HEK293 (cell line): ENCODE results near the gene SNTA1.
"Not testable (repeated sequence)": the region's sequence is repeated elsewhere in the genome, so short reads cannot be mapped to it uniquely, and the experiment has no call there.

Experiments used
- CTCF ChIA-PET: fragments of 350-600 bp; formaldehyde crosslinking; extraction: SDS; loops from one replicate; lab custom pipeline; 2021; ENCODE audit warnings: antibody characterized with exemption; lab: Yijun Ruan, JAX
- POLR2A ChIA-PET: fragments of 300-600 bp; formaldehyde crosslinking; extraction: SDS; loops from one replicate; lab custom pipeline; 2020; ENCODE audit warnings: antibody characterized with exemption, inconsistent platforms; lab: Yijun Ruan, JAX
- H3K27ac ChIP-seq: fragments of 200-500 bp; sonication (Bioruptor generic); 2 replicates; pipeline ENCODE4 v1.5.1; 2014; ENCODE audit warnings: low read depth, low read length, control low read depth, inconsistent platforms; ENCODE audit errors: extremely low read depth
- H3K36me3 ChIP-seq, 2 experiments: fragments of 200-500 bp in 1 of 2; sonication (Bioruptor generic) in 1 of 2; 1 replicate in 1 of 2; 2 replicates in 1 of 2; pipeline ENCODE4 v1.5.1; 2014 to 2017; ENCODE audit warnings: inconsistent platforms in 2 of 2, low read length in 2 of 2; ENCODE audit not compliant: control insufficient read depth in 2 of 2, insufficient read depth in 1 of 2
- H3K4me1 ChIP-seq: fragments of 200-500 bp; sonication (Bioruptor generic); 2 replicates; pipeline ENCODE4 v1.5.1; 2014; ENCODE audit warnings: mild to moderate bottlenecking, low read length, inconsistent platforms; ENCODE audit not compliant: control insufficient read depth, insufficient read depth
- H3K4me3 ChIP-seq: 2 replicates; pipeline ENCODE4 v1.5.1; 2011; ENCODE audit warnings: low read depth, mild to moderate bottlenecking, control low read depth, low read length, moderate library complexity
- H3K9me3 ChIP-seq: fragments of 200-500 bp; sonication (Bioruptor generic); 2 replicates; pipeline ENCODE4 v1.5.1; 2014; ENCODE audit warnings: low read depth, low read length, inconsistent platforms; ENCODE audit not compliant: control insufficient read depth, insufficient read depth
- GLIS1 ChIP-seq: fragments of 450-650 bp; formaldehyde crosslinking; IDR thresholded peaks from 2 replicates; pipeline ENCODE4 v1.5.1; 2016; ENCODE audit warnings: missing biosample characterization, missing genetic modification characterization
- HOXC10 ChIP-seq: sonication (generic); formaldehyde crosslinking; IDR thresholded peaks from 2 replicates; pipeline ENCODE4 v1.8.1; 2023; ENCODE audit warnings: mild to moderate bottlenecking, missing genetic modification reagents
- IKZF3 ChIP-seq: fragments of 450-650 bp; IDR thresholded peaks from 2 replicates; pipeline ENCODE4 v1.5.0; 2018; ENCODE audit warnings: missing biosample characterization, mild to moderate bottlenecking, missing genetic modification characterization, moderate library complexity
- KLF10 ChIP-seq: fragments of 450-650 bp; IDR thresholded peaks from 2 replicates; pipeline ENCODE4 v1.5.1; 2018; ENCODE audit warnings: missing biosample characterization, mild to moderate bottlenecking, missing genetic modification characterization
- SCRT1 ChIP-seq: fragments of 450-650 bp; formaldehyde crosslinking; IDR thresholded peaks from 2 replicates; pipeline ENCODE4 v1.5.1; 2016; ENCODE audit warnings: missing biosample characterization, missing genetic modification characterization, borderline replicate concordance
- SCRT2 ChIP-seq: fragments of 450-650 bp; formaldehyde crosslinking; IDR thresholded peaks from 2 replicates; pipeline ENCODE4 v1.5.1; 2016; ENCODE audit warnings: missing biosample characterization, missing genetic modification characterization
- SP7 ChIP-seq: fragments of 450-650 bp; formaldehyde crosslinking; IDR thresholded peaks from 2 replicates; pipeline ENCODE4 v1.5.1; 2016; ENCODE audit warnings: missing biosample characterization, missing genetic modification characterization
- TRIM28 ChIP-seq: IDR thresholded peaks from 2 replicates; pipeline ENCODE4 v1.6.1; 2011; ENCODE audit warnings: low read length, control low read depth, borderline replicate concordance
- ZFP3 ChIP-seq: fragments of 450-650 bp; formaldehyde crosslinking; IDR thresholded peaks from 2 replicates; pipeline ENCODE4 v1.5.1; 2016; ENCODE audit warnings: low read depth, missing biosample characterization, missing genetic modification characterization
- ZFP37 ChIP-seq: fragments of 450-650 bp; formaldehyde crosslinking; IDR thresholded peaks from 2 replicates; pipeline ENCODE4 v1.5.1; 2016; ENCODE audit warnings: missing biosample characterization, missing genetic modification characterization
- ZNF132 ChIP-seq: fragments of 450-650 bp; formaldehyde crosslinking; IDR thresholded peaks from 2 replicates; pipeline ENCODE4 v1.5.1; 2017; ENCODE audit warnings: missing biosample characterization, missing genetic modification characterization, borderline replicate concordance
- ZNF169 ChIP-seq: fragments of 450-650 bp; formaldehyde crosslinking; IDR thresholded peaks from 2 replicates; pipeline ENCODE4 v1.5.1; 2016; ENCODE audit warnings: missing biosample characterization, missing genetic modification characterization
- ZNF175 ChIP-seq: fragments of 450-650 bp; formaldehyde crosslinking; IDR thresholded peaks from 2 replicates; pipeline ENCODE4 v1.5.1; 2016; ENCODE audit warnings: missing biosample characterization, missing genetic modification characterization
- ZNF2 ChIP-seq: fragments of 450-650 bp; formaldehyde crosslinking; IDR thresholded peaks from 2 replicates; pipeline ENCODE4 v1.5.1; 2016; ENCODE audit warnings: missing biosample characterization, missing genetic modification characterization
- ZNF366 ChIP-seq: fragments of 450-650 bp; formaldehyde crosslinking; conservative IDR thresholded peaks from 2 replicates; pipeline ENCODE4 v1.5.1; 2016; ENCODE audit warnings: missing biosample characterization, missing genetic modification characterization
- ZNF544 ChIP-seq: fragments of 450-650 bp; formaldehyde crosslinking; IDR thresholded peaks from 2 replicates; pipeline ENCODE4 v1.5.0; 2017; ENCODE audit warnings: missing biosample characterization, missing genetic modification characterization
- ZNF654 ChIP-seq: fragments of 450-650 bp; formaldehyde crosslinking; IDR thresholded peaks from 2 replicates; pipeline ENCODE4 v1.5.1; 2016; ENCODE audit warnings: low read depth, missing biosample characterization, missing genetic modification characterization
- ZNF660 ChIP-seq: fragments of 450-650 bp; IDR thresholded peaks from 2 replicates; pipeline ENCODE4 v1.5.1; 2018; ENCODE audit warnings: missing biosample characterization, mild to moderate bottlenecking, missing genetic modification characterization
- ZNF670 ChIP-seq: fragments of 450-650 bp; formaldehyde crosslinking; IDR thresholded peaks from 2 replicates; pipeline ENCODE4 v1.5.1; 2016; ENCODE audit warnings: missing biosample characterization, missing genetic modification characterization, low read depth
- ZSCAN30 ChIP-seq: fragments of 450-650 bp; IDR thresholded peaks from 2 replicates; pipeline ENCODE4 v1.5.1; 2018; ENCODE audit warnings: missing biosample characterization, mild to moderate bottlenecking, missing genetic modification characterization, moderate library complexity
- TF ChIP-seq, protein P1 (sequence below): fragments of 450-650 bp; formaldehyde crosslinking; optimal IDR thresholded peaks from 2 replicates; pipeline ENCODE3; 2016; ENCODE audit warnings: missing biosample characterization, mild to moderate bottlenecking, missing genetic modification characterization
- TF ChIP-seq, protein P2 (sequence below): fragments of 450-650 bp; formaldehyde crosslinking; IDR thresholded peaks from 2 replicates; pipeline ENCODE4 v1.5.1; 2017; ENCODE audit warnings: missing biosample characterization, missing genetic modification characterization
- TF ChIP-seq, protein P3 (sequence below): fragments of 450-650 bp; formaldehyde crosslinking; IDR thresholded peaks from 2 replicates; pipeline ENCODE4 v1.5.1; 2016; ENCODE audit warnings: missing biosample characterization, missing genetic modification characterization
- TF ChIP-seq, protein P4 (sequence below): fragments of 450-650 bp; formaldehyde crosslinking; IDR thresholded peaks from 2 replicates; pipeline ENCODE4 v1.5.1; 2016; ENCODE audit warnings: missing biosample characterization, missing genetic modification characterization

The SNTA1 gene

GRCh38 chr20:33456916-33457642 is 13.5 kb upstream of the SNTA1 start:
- H3K27ac ChIP-seq = not testable (repeated sequence)

DNA sequence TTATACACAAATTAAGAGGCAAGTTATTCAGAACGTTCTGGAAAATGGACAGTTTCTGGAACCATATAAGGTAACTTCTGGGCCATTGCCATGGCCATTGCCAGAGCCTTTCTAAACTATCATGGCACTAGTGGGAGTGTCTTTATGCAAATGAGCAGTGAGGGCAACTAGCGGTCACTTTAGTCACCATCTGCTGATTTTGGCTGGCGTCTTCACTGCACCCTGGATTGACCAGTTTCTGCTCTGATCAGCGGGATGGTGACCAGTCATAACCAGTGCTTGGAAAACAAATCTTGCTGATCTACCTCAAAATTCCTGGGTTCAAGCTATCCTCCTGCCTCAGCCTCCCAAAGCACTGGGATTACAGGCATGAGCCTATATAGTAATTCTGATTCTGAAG is 7.3 kb upstream of the SNTA1 start:
- no peak overlapping the region for H3K27ac ChIP-seq
- ChIA-PET CTCF (no interaction called here), POLR2A (no interaction called here)
- TF ChIP-seq, protein P1, sequence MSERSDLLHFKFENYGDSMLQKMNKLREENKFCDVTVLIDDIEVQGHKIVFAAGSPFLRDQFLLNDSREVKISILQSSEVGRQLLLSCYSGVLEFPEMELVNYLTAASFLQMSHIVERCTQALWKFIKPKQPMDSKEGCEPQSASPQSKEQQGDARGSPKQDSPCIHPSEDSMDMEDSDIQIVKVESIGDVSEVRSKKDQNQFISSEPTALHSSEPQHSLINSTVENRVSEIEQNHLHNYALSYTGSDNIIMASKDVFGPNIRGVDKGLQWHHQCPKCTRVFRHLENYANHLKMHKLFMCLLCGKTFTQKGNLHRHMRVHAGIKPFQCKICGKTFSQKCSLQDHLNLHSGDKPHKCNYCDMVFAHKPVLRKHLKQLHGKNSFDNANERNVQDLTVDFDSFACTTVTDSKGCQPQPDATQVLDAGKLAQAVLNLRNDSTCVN (tag by site-specific recombination) = no peak
- TF ChIP-seq ZNF169 (tag by site-specific recombination) (no peak), ZNF660 (tag by site-specific recombination) (no peak), TRIM28 (no peak), ZNF132 (tag by site-specific recombination) (no peak), IKZF3 (tag by site-specific recombination) (no peak), ZNF544 (no peak), ZNF670 (no peak), ZNF366 (tag by site-specific recombination) (no peak), HOXC10 (CRISPR knock-in tag) (no peak), KLF10 (no peak), ZFP3 (tag by site-specific recombination) (no peak), ZNF175 (tag by site-specific recombination) (no peak)
- TF ChIP-seq, protein P2, sequence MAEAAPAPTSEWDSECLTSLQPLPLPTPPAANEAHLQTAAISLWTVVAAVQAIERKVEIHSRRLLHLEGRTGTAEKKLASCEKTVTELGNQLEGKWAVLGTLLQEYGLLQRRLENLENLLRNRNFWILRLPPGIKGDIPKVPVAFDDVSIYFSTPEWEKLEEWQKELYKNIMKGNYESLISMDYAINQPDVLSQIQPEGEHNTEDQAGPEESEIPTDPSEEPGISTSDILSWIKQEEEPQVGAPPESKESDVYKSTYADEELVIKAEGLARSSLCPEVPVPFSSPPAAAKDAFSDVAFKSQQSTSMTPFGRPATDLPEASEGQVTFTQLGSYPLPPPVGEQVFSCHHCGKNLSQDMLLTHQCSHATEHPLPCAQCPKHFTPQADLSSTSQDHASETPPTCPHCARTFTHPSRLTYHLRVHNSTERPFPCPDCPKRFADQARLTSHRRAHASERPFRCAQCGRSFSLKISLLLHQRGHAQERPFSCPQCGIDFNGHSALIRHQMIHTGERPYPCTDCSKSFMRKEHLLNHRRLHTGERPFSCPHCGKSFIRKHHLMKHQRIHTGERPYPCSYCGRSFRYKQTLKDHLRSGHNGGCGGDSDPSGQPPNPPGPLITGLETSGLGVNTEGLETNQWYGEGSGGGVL (tag by site-specific recombination) = no peak
- TF ChIP-seq, all 188 proteins: peak for 0
- Histone ChIP-seq H3K4me1 (no peaks in the 10 kb centered on the region), H3K36me3 (no peaks in the 10 kb centered on the region), H3K4me3 (no peak overlapping the region), H3K9me3 (no peaks in the 10 kb centered on the region)

More at GRCh38 chr20:33456916-33457642, 13.5 kb upstream of the SNTA1 start:
- H3K4me3 ChIP-seq = not testable (repeated sequence)
- peak; percentile 45; the same call in 1 of the 2 replicates for TF ChIP-seq ZNF366 (tag by site-specific recombination)
- 0 out of 2 replicates have a peak, but pooled peaks have one; percentile 39 for TF ChIP-seq SCRT1 (tag by site-specific recombination)
- TF ChIP-seq SCRT2 (tag by site-specific recombination) = peak; percentile 59
- TF ChIP-seq, protein P3, sequence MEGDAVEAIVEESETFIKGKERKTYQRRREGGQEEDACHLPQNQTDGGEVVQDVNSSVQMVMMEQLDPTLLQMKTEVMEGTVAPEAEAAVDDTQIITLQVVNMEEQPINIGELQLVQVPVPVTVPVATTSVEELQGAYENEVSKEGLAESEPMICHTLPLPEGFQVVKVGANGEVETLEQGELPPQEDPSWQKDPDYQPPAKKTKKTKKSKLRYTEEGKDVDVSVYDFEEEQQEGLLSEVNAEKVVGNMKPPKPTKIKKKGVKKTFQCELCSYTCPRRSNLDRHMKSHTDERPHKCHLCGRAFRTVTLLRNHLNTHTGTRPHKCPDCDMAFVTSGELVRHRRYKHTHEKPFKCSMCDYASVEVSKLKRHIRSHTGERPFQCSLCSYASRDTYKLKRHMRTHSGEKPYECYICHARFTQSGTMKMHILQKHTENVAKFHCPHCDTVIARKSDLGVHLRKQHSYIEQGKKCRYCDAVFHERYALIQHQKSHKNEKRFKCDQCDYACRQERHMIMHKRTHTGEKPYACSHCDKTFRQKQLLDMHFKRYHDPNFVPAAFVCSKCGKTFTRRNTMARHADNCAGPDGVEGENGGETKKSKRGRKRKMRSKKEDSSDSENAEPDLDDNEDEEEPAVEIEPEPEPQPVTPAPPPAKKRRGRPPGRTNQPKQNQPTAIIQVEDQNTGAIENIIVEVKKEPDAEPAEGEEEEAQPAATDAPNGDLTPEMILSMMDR = peak; percentile 90
- 0 out of 2 replicates have a peak, but pooled peaks have one; percentile 34 for TF ChIP-seq ZFP37
- TF ChIP-seq SP7 (tag by site-specific recombination) = 0 out of 2 replicates have a peak, but pooled peaks have one; percentile 39
- peak; percentile 20; the same call in 1 of the 2 replicates for TF ChIP-seq GLIS1
- TF ChIP-seq, protein P4, sequence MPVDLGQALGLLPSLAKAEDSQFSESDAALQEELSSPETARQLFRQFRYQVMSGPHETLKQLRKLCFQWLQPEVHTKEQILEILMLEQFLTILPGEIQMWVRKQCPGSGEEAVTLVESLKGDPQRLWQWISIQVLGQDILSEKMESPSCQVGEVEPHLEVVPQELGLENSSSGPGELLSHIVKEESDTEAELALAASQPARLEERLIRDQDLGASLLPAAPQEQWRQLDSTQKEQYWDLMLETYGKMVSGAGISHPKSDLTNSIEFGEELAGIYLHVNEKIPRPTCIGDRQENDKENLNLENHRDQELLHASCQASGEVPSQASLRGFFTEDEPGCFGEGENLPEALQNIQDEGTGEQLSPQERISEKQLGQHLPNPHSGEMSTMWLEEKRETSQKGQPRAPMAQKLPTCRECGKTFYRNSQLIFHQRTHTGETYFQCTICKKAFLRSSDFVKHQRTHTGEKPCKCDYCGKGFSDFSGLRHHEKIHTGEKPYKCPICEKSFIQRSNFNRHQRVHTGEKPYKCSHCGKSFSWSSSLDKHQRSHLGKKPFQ (tag by site-specific recombination) = peak; percentile 64
- peak; percentile 91 for TF ChIP-seq IKZF3 (tag by site-specific recombination)
- peak; percentile 51; the same call in 1 of the 2 replicates for TF ChIP-seq ZSCAN30
- TF ChIP-seq ZNF2 (tag by site-specific recombination) = 0 out of 2 replicates have a peak, but pooled peaks have one; percentile 26
- TF ChIP-seq ZNF654 (tag by site-specific recombination) = peak; percentile 96
- TF ChIP-seq, all 188 proteins: peak for 12; not testable (repeated sequence) for 176
- H3K9me3 ChIP-seq, H3K36me3 ChIP-seq, H3K4me1 ChIP-seq, POLR2A ChIA-PET: not testable (repeated sequence)
- CTCF ChIA-PET = interaction anchor here (0.6 to 1.2 kb wide), 25 partner anchors 10 to 457 kb away, joined by 3 to 16 read pairs (median 4); partner anchors contain the start of genes ACTL10 and CBFA2T2
